Pancreas (tissue), 10 donors: ENCODE measurements around the gene GABARAP. TPM values are rescaled to one million over a fixed set of nuclear protein-coding genes. Genes with fewer than 3 reads are reported as not detected.

ENCODE experiments used
- ATAC-seq, 4 donors: fragments of 200-7000 bp; cut with Tn5 transposase; one replicate each; pipeline versions ENCODE4 v1.8.0 to v1.9.1; 2020; ENCODE audit warnings: mild to moderate bottlenecking in 4 of 4, moderate library complexity in 4 of 4
- DNase-seq, 6 donors: peaks; one replicate each; pipeline ENCODE4 v3.0.0-alpha.2; 2020
- FAIRE-seq: peaks from 2 replicates; lab custom pipeline; 2012; peaks lifted over from hg19 to GRCh38; lab: Jason Lieb, UNC
- H3K27ac ChIP-seq, 4 donors: fragments of 200-600 bp; sonication (generic); 1 replicate in 3 of 4; 2 replicates in 1 of 4; pipeline versions ENCODE4 v1.5.0 to v1.8.0; 2020
- H3K27me3 ChIP-seq, 4 donors: fragments of 200-600 bp; one replicate each; pipeline ENCODE4 v1.8.0; 2021
- H3K36me3 ChIP-seq, 3 donors: fragments of 200-600 bp; sonication (generic) in 1 of 3; one replicate each; pipeline versions ENCODE4 v1.5.0 to v1.8.0; 2020 to 2021
- H3K4me1 ChIP-seq, 3 donors: fragments of 200-600 bp; one replicate each; pipeline ENCODE4 v1.8.0; 2021
- H3K4me3 ChIP-seq, 4 donors: fragments of 200-600 bp; sonication (generic) in 2 of 4; one replicate each; pipeline versions ENCODE4 v1.5.0 to v1.8.0; 2020 to 2021
- H3K9me3 ChIP-seq, 4 donors: fragments of 200-600 bp; one replicate each; pipeline ENCODE4 v1.8.0; 2021
- WGBS, 2 donors: extraction: QIAGEN DNeasy Blood & Tissue Kit; methylation state at CpG; one replicate each; pipeline ENCODE4 v1.1.7; 2013; 5-methylcytosine and 5-hydroxymethylcytosine counted together
- intact Hi-C, 3 donors: fragments of 100-400 bp; cut with DNase I; formaldehyde crosslinking; loops; one replicate each; pipeline versions ENCODE4 v1.11.1 to v1.14.2; 2022
- polyA plus RNA-seq, 2 donors: library from polyadenylated mRNA; stranded (reverse); fragments of 200-250 nt; gene quantifications; one replicate each; pipeline ENCODE4 v1.2.3, GENCODE V29; 2013
- total RNA-seq, 6 donors: library from RNA; stranded (reverse); fragmentation: NEBNext Ultra II Directional in 4 of 6; extraction: Animal tissue kit (Norgen Biotek cat#: 25700) in 4 of 6; gene quantifications; one replicate each; pipeline versions ENCODE4 v1.2.1 to v1.2.4, GENCODE V29; 2021 to 2023
- TF ChIP-seq, protein P1 (sequence below), 4 donors: fragments of 200-600 bp; sonication (generic) in 3 of 4; IDR thresholded peaks; one replicate each; pipeline versions ENCODE4 v1.5.0 to v1.8.0; 2021; ENCODE audit warnings: antibody characterized with exemption in 4 of 4
- donor health status: healthy with polysubstance abuse.
- donor health status: DM: no; HTN: no; CAD: no; lungs with moderate emphysema.
- donor health status: DM: no; HTN: no; CAD: no.
- donor health status: control.
- donor health status: control.
- donor health status: Bipolar disorder and iron deficiency.
- donor health status: DM: yes; HTN: yes; CAD: no.
- donor health status: DM: no; HTN: no; CAD: no.
- donor health status: DM: no; HTN: no; CAD: no.
- donor health status: DM: yes; HTN: yes; CAD: no.

GABARAP gene
- 100 to 1,000 TPM; 231 to 346 (median 294) TPM for total RNA-seq
- polyA plus RNA-seq: 100 to 1,000 TPM; 520 to 639 TPM

DNA sequence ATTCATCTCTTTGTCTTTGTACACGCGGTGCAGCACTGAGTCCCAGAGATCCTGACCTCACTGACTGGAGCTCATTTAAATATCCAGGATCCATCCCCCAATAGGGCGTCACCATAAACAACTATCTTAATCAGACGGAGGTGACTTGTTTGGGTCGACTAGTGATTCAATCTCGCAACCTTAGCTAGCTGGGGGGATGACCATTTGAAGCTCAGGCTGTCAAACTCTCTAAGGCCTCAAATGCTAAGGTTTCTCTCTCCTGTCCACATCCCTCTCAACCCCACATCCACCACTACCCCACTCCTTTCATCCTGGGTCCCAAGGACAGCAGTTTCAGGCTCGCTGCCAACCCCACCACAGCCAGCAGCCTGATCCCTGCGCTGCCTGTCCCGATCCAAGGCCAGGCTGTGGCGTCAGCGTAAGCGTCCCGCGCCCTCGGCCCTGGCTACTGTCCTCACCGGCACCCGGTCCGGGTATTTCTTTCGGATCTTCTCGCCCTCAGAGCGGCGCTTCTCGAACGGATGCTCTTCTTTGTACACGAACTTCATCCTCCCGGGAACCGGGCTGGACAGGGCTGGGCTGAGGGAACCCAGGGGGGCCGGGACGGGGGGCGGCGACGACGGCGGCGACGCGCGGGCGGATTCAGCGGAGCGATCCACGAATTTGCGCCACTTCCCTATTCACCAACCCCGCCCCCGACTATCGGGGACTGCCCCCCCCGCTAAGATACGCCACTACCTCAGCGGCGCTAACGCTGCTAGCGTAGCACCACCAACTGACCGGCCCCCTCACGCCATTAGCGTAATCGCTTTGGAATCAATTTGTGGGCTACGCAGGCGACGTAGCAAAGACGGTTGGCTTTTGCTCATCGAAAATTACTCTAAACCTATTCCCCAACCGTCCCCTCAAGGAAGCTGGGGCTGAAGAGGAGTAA lies at the start of gene GABARAP:
Gene GABARAP, minus strand, starts transcription at position 667 of the 934 bp plus-strand sequence. Its CDS starts 119 bp downstream, at position 548.
- H3K4me1 ChIP-seq: peaks cover 14 to 18% (median 15%) of the 10 kb centered on the region in 3 donors
- FAIRE-seq: no peak
- ATAC-seq: peak; percentile 63 to 73 (median 68)
- TF ChIP-seq, protein P1, sequence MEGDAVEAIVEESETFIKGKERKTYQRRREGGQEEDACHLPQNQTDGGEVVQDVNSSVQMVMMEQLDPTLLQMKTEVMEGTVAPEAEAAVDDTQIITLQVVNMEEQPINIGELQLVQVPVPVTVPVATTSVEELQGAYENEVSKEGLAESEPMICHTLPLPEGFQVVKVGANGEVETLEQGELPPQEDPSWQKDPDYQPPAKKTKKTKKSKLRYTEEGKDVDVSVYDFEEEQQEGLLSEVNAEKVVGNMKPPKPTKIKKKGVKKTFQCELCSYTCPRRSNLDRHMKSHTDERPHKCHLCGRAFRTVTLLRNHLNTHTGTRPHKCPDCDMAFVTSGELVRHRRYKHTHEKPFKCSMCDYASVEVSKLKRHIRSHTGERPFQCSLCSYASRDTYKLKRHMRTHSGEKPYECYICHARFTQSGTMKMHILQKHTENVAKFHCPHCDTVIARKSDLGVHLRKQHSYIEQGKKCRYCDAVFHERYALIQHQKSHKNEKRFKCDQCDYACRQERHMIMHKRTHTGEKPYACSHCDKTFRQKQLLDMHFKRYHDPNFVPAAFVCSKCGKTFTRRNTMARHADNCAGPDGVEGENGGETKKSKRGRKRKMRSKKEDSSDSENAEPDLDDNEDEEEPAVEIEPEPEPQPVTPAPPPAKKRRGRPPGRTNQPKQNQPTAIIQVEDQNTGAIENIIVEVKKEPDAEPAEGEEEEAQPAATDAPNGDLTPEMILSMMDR (IDR thresholded peaks at IDR 0.05): no peak
- H3K36me3 ChIP-seq: peaks cover 0 to 4% (median 3%) of the 10 kb centered on the region in 3 donors
- H3K27me3 ChIP-seq: no peaks in the 10 kb centered on the region
- H3K4me3 ChIP-seq: peak within 1 kb of the TSS; percentile 64 to 82 (median 74)
- 0% methylated on average over 62 of the region's 62 CpGs for WGBS, 2 donors
- intact Hi-C loops: no loop called here
- peak within 1 kb of the TSS; percentile 94 to 99 (median 96) for H3K27ac ChIP-seq
- H3K9me3 ChIP-seq: no peaks in the 10 kb centered on the region
- DNase-seq: peak; percentile 91 to 95 (median 94)

DNA sequence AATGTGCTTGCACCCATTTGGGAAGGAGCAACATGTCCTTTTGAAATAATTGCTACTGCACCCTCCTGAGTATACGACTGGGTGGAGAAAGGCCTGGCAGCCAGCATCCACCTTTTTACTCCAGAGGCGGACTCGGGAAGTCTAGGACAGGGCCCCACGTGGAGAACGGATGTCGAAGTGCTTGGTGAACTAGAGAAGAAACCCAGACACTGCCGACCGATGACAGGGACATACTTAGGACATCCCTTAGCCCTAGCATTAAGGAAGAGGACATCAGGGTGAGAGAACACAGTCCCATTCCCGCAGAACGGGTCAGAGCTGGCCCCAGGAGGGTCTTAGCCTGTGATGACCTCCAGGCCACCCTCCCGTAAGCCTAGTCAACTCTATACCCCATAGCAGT lies 48.4 kb upstream of the GABARAP start:
- no peaks in the 10 kb centered on the region for H3K9me3 ChIP-seq
- no peak overlapping the region for H3K4me3 ChIP-seq
- no peak for FAIRE-seq
- no peak for DNase-seq
- WGBS, 2 donors: 74 to 81% methylated on average over 11 of the region's 11 CpGs
- H3K27ac ChIP-seq: no peak overlapping the region
- peaks cover 0 to 14% (median 5%) of the 10 kb centered on the region in 3 donors for H3K4me1 ChIP-seq
- TF ChIP-seq, protein P1 (IDR thresholded peaks at IDR 0.05): no peak
- intact Hi-C loops: loop anchor here in 1 of 3 donors (10.0 kb wide), 1 partner anchor 246 kb away; the partner anchor contains the start of gene SLC16A11
- H3K27me3 ChIP-seq: no peaks in the 10 kb centered on the region
- no peaks in the 10 kb centered on the region for H3K36me3 ChIP-seq
- ATAC-seq: no peak

DNA sequence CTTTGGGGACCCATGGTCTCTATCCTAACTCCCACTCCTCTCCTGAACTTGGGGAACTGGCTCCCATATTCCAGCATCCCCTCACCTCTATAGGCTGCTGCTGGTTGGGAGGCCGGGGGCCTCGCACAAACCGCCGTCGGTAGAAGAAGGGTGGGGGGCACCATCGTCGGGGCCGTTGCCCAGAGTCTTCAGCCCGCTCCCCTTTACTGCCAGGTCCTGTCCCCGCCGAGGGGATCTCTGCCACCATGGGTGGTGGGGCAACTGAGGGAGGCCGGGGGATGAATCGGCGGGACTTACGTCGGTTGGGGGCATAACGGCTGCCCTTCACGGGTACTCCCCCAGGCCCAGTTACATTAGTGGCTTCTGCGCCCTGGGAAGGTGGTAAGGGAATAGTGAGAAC lies 47.9 kb upstream of the GABARAP start:
- 86 to 88% methylated on average over 19 of the region's 19 CpGs for WGBS, 2 donors
- no peak for FAIRE-seq

DNA sequence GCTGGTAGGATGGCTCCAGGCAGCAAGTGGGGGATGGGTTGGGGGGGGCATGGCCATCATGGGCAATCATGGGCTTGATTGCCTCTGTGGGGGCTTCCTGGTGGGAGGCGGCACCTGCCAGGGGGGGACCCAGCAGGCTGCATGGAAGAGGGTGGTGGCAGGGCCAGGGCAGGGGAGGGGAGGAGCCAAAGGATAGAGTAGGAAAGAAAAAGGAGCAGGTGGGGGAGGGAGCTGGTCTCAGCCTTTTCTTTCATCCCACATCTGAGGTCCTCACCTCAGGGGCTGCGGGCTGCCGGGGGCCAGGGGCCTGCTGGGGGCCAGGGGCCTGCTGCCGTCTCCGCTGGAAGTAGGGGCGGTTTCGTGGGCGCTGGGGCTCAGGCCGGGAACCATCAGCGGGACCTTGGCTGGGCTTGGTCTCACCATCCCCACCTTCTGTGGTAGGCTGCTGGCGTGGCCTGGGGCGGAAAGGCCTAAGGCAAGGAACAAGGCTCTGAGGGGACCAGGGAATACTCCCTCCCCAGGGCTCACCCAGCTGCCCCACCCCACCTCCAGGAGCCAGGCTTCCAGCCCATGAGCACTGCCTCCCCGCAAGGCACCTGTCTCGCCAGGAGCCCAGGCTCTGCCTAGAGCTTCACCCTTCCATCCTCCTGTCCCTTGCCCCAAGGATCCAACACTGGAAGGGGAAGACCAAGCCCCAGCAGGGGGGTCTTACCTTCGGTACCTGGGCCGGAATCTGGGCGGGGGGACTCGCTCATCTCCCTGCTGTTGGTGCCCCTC lies 47.2 kb upstream of the GABARAP start:
- FAIRE-seq: no peak
- intact Hi-C loops: loop anchor here in 1 of 3 donors (10.0 kb wide), 1 partner anchor 245 kb away; the partner anchor contains the start of gene SLC16A11
- Histone ChIP-seq H3K4me3 (no peak overlapping the region), H3K4me1 (peaks cover 0 to 5% (median 0%) of the 10 kb centered on the region in 3 donors), H3K27ac (no peak overlapping the region), H3K9me3 (no peaks in the 10 kb centered on the region), H3K27me3 (no peaks in the 10 kb centered on the region), H3K36me3 (no peaks in the 10 kb centered on the region)
- WGBS, 2 donors: 85 to 88% methylated on average over 17 to 18 of the region's 18 CpGs
- TF ChIP-seq, protein P1 (IDR thresholded peaks at IDR 0.05): no peak
- no peak for ATAC-seq
- DNase-seq: no peak

More for the DNA sequence above, 47.9 kb upstream of the GABARAP start:
- intact Hi-C loops: loop anchor here in 1 of 3 donors (10.0 kb wide), 1 partner anchor 245 kb away; the partner anchor contains the start of gene SLC16A11
- DNase-seq: no peak
- H3K36me3 ChIP-seq: no peaks in the 10 kb centered on the region
- peaks cover 0 to 11% (median 4%) of the 10 kb centered on the region in 3 donors for H3K4me1 ChIP-seq
- H3K9me3 ChIP-seq: no peaks in the 10 kb centered on the region
- TF ChIP-seq, protein P1 (IDR thresholded peaks at IDR 0.05): no peak
- no peak for ATAC-seq
- H3K4me3 ChIP-seq: no peak overlapping the region
- H3K27ac ChIP-seq: no peak overlapping the region
- H3K27me3 ChIP-seq: no peaks in the 10 kb centered on the region
